Activated CD8-positive, alpha-beta T cell treated with anti-CD3 and anti-CD28 coated beads, Interleukin-2, amount 10 ng/mL, durations not matched to agents 7 days and 5 days (primary cell): Measurements from ENCODE around the gene DIAPH3. TPM values are rescaled to one million over a fixed set of nuclear protein-coding genes. Genes with fewer than 3 reads are reported as not detected.

ENCODE experiments used
- ATAC-seq: fragments of 150-1000 bp; cut with Tn5 transposase; one replicate; pipeline ENCODE4 v1.10.0; 2021; ENCODE audit warnings: moderate library complexity
- CTCF ChIA-PET: fragments of 350-600 bp; sonication (Branson Sonifier 250); formaldehyde crosslinking; loops from one replicate; lab custom pipeline; 2021; ENCODE audit warnings: antibody characterized with exemption; lab: Charles Lee
- POLR2A ChIA-PET: fragments of 350-600 bp; sonication (Branson Sonifier 250); formaldehyde crosslinking; loops from one replicate; lab custom pipeline; 2021; ENCODE audit warnings: antibody characterized with exemption; lab: Charles Lee
- DNase-seq: peaks from one replicate; pipeline ENCODE4 v3.0.0-alpha.2; 2020
- H3K27ac Mint-ChIP-seq: one replicate; pipeline ENCODE4 v1.8.0; 2021; ENCODE audit warnings: mild to moderate bottlenecking, mixed read lengths
- H3K27me3 Mint-ChIP-seq: one replicate; pipeline ENCODE4 v1.8.0; 2021; ENCODE audit warnings: low read depth, mixed read lengths
- H3K36me3 Mint-ChIP-seq: one replicate; pipeline ENCODE4 v1.8.0; 2021; ENCODE audit warnings: low read depth, mixed read lengths
- H3K4me1 Mint-ChIP-seq: one replicate; pipeline ENCODE4 v1.8.0; 2021; ENCODE audit warnings: low read depth, mixed read lengths
- H3K4me3 Mint-ChIP-seq: one replicate; pipeline ENCODE4 v1.8.0; 2021; ENCODE audit warnings: mild to moderate bottlenecking, mixed read lengths
- H3K9me3 Mint-ChIP-seq: one replicate; pipeline ENCODE4 v1.8.0; 2022; ENCODE audit warnings: mixed read lengths; ENCODE audit not compliant: insufficient read depth
- total RNA-seq, 2 experiments: library from RNA; stranded (reverse); gene quantifications; one replicate each; pipeline ENCODE4 v1.2.3, GENCODE V29; 2021

Gene DIAPH3
- total RNA-seq, 2 experiments from 2014 or later = 25.9 to 26.8 TPM

GRCh38 chr13:59776924-59777690 is 386.6 kb downstream of the DIAPH3 start:
- Mint-ChIP-seq H3K4me3 (no peak overlapping the region), H3K27ac (no peak overlapping the region), H3K36me3 (no peaks in the 10 kb centered on the region), H3K9me3 (no peaks in the 10 kb centered on the region), H3K4me1 (no peaks in the 10 kb centered on the region), H3K27me3 (no peaks in the 10 kb centered on the region)
- ATAC-seq = no peak
- POLR2A ChIA-PET = interaction anchor here (0.6 kb wide), 1 partner anchor 10 kb away, joined by 3 read pairs; no protein-coding TSS in a partner anchor
- DNase-seq = no peak
- CTCF ChIA-PET = no interaction called here

GRCh38 chr13:59774491-59774971 is 389.2 kb downstream of the DIAPH3 start:
- ATAC-seq (no peak), DNase-seq (no peak)
- no peaks in the 10 kb centered on the region for H3K36me3 Mint-ChIP-seq
- H3K27me3 Mint-ChIP-seq = no peaks in the 10 kb centered on the region
- ChIA-PET POLR2A (no interaction called here), CTCF (no interaction called here)
- no peaks in the 10 kb centered on the region for H3K9me3 Mint-ChIP-seq
- no peaks in the 10 kb centered on the region for H3K4me1 Mint-ChIP-seq
- H3K27ac Mint-ChIP-seq = no peak overlapping the region
- no peak overlapping the region for H3K4me3 Mint-ChIP-seq

GRCh38 chr13:59771272-59771671 is 392.5 kb downstream of the DIAPH3 start:
- no peak overlapping the region for H3K27ac Mint-ChIP-seq
- no peaks in the 10 kb centered on the region for H3K36me3 Mint-ChIP-seq
- H3K27me3 Mint-ChIP-seq = no peaks in the 10 kb centered on the region
- ChIA-PET CTCF (no interaction called here), POLR2A (no interaction called here)
- DNase-seq (no peak), ATAC-seq (no peak)
- no peaks in the 10 kb centered on the region for H3K9me3 Mint-ChIP-seq
- no peaks in the 10 kb centered on the region for H3K4me1 Mint-ChIP-seq
- no peak overlapping the region for H3K4me3 Mint-ChIP-seq

GRCh38 chr13:59770451-59770850 is 393.3 kb downstream of the DIAPH3 start:
- CTCF ChIA-PET = no interaction called here
- Mint-ChIP-seq H3K27ac (no peak overlapping the region), H3K9me3 (no peaks in the 10 kb centered on the region), H3K4me3 (no peak overlapping the region), H3K27me3 (no peaks in the 10 kb centered on the region), H3K36me3 (no peaks in the 10 kb centered on the region), H3K4me1 (no peaks in the 10 kb centered on the region)
- DNase-seq (no peak), ATAC-seq (no peak)
- POLR2A ChIA-PET = no interaction called here

GRCh38 chr13:59766236-59766635 is 397.5 kb downstream of the DIAPH3 start:
- ATAC-seq (no peak), DNase-seq (no peak)
- POLR2A ChIA-PET = no interaction called here
- Mint-ChIP-seq H3K4me3 (no peak overlapping the region), H3K9me3 (no peaks in the 10 kb centered on the region), H3K36me3 (no peaks in the 10 kb centered on the region), H3K27ac (no peak overlapping the region), H3K27me3 (no peaks in the 10 kb centered on the region), H3K4me1 (no peaks in the 10 kb centered on the region)
- CTCF ChIA-PET = no interaction called here

- POLR2A ChIA-PET = no interaction called here
- H3K9me3 Mint-ChIP-seq = no peaks in the 10 kb centered on the region
- DNase-seq (no peak), ATAC-seq (no peak)
- no peak overlapping the region for H3K27ac Mint-ChIP-seq
- H3K4me3 Mint-ChIP-seq = no peak overlapping the region
- CTCF ChIA-PET = no interaction called here
- no peaks in the 10 kb centered on the region for H3K27me3 Mint-ChIP-seq
- no peaks in the 10 kb centered on the region for H3K4me1 Mint-ChIP-seq
- no peaks in the 10 kb centered on the region for H3K36me3 Mint-ChIP-seq
These were observed 408.0 kb downstream of the DIAPH3 start for GRCh38 chr13:59755632-59756290.

- Mint-ChIP-seq H3K36me3 (no peaks in the 10 kb centered on the region), H3K9me3 (no peaks in the 10 kb centered on the region), H3K4me1 (no peaks in the 10 kb centered on the region), H3K27me3 (no peaks in the 10 kb centered on the region), H3K27ac (no peak overlapping the region), H3K4me3 (no peak overlapping the region)
- ChIA-PET CTCF (no interaction called here), POLR2A (no interaction called here)
- ATAC-seq (no peak), DNase-seq (no peak)
These were observed 409.3 kb downstream of the DIAPH3 start for GRCh38 chr13:59754411-59754810.

GRCh38 chr13:59750860-59751259 is 412.9 kb downstream of the DIAPH3 start:
- Mint-ChIP-seq H3K27ac (no peak overlapping the region), H3K9me3 (no peaks in the 10 kb centered on the region), H3K4me3 (no peak overlapping the region), H3K36me3 (no peaks in the 10 kb centered on the region), H3K27me3 (no peaks in the 10 kb centered on the region), H3K4me1 (no peaks in the 10 kb centered on the region)
- CTCF ChIA-PET = no interaction called here
- DNase-seq = no peak
- POLR2A ChIA-PET = no interaction called here
- ATAC-seq = no peak

GRCh38 chr13:59748046-59748445 is 415.7 kb downstream of the DIAPH3 start:
- ATAC-seq (no peak), DNase-seq (no peak)
- Mint-ChIP-seq H3K36me3 (no peaks in the 10 kb centered on the region), H3K9me3 (no peaks in the 10 kb centered on the region), H3K4me1 (no peaks in the 10 kb centered on the region), H3K4me3 (no peak overlapping the region), H3K27ac (no peak overlapping the region), H3K27me3 (no peaks in the 10 kb centered on the region)
- ChIA-PET POLR2A (no interaction called here), CTCF (no interaction called here)

- CTCF ChIA-PET = no interaction called here
- POLR2A ChIA-PET = no interaction called here
- DNase-seq = no peak
- H3K9me3 Mint-ChIP-seq = no peaks in the 10 kb centered on the region
- H3K27me3 Mint-ChIP-seq = no peaks in the 10 kb centered on the region
- ATAC-seq = no peak
- no peak overlapping the region for H3K27ac Mint-ChIP-seq
- no peaks in the 10 kb centered on the region for H3K36me3 Mint-ChIP-seq
- H3K4me3 Mint-ChIP-seq = no peak overlapping the region
- H3K4me1 Mint-ChIP-seq = no peaks in the 10 kb centered on the region
These were observed 416.2 kb downstream of the DIAPH3 start for GRCh38 chr13:59747529-59747928.

- Mint-ChIP-seq H3K36me3 (no peaks in the 10 kb centered on the region), H3K27ac (no peak overlapping the region), H3K9me3 (no peaks in the 10 kb centered on the region), H3K4me3 (no peak overlapping the region), H3K4me1 (no peaks in the 10 kb centered on the region), H3K27me3 (no peaks in the 10 kb centered on the region)
- POLR2A ChIA-PET = no interaction called here
- CTCF ChIA-PET = no interaction called here
- DNase-seq (no peak), ATAC-seq (no peak)
These were observed 417.3 kb downstream of the DIAPH3 start for GRCh38 chr13:59746291-59746962.

- ChIA-PET POLR2A (no interaction called here), CTCF (no interaction called here)
- H3K9me3 Mint-ChIP-seq = no peaks in the 10 kb centered on the region
- no peak overlapping the region for H3K27ac Mint-ChIP-seq
- H3K36me3 Mint-ChIP-seq = no peaks in the 10 kb centered on the region
- DNase-seq (no peak), ATAC-seq (no peak)
- no peaks in the 10 kb centered on the region for H3K27me3 Mint-ChIP-seq
- no peak overlapping the region for H3K4me3 Mint-ChIP-seq
- no peaks in the 10 kb centered on the region for H3K4me1 Mint-ChIP-seq
These were observed 418.3 kb downstream of the DIAPH3 start for GRCh38 chr13:59745392-59745788.
